Hindlimb muscle (tissue), 1 donor: ENCODE measurements around the gene MAP2K5. TPM values are rescaled to one million over a fixed set of nuclear protein-coding genes. Genes with fewer than 3 reads are reported as not detected.

Experiments used
- DNase-seq: peaks from one replicate; pipeline ENCODE4 v3.0.0-alpha.2; 2013
- polyA plus RNA-seq: library from polyadenylated mRNA; unstranded; fragments of 120-200 nt; gene quantifications from one replicate; pipeline ENCODE4 v1.2.1, GENCODE V29; 2013; ENCODE audit not compliant: insufficient read length

Gene MAP2K5
- polyA plus RNA-seq, 1 donor, result 21.1 TPM

DNA sequence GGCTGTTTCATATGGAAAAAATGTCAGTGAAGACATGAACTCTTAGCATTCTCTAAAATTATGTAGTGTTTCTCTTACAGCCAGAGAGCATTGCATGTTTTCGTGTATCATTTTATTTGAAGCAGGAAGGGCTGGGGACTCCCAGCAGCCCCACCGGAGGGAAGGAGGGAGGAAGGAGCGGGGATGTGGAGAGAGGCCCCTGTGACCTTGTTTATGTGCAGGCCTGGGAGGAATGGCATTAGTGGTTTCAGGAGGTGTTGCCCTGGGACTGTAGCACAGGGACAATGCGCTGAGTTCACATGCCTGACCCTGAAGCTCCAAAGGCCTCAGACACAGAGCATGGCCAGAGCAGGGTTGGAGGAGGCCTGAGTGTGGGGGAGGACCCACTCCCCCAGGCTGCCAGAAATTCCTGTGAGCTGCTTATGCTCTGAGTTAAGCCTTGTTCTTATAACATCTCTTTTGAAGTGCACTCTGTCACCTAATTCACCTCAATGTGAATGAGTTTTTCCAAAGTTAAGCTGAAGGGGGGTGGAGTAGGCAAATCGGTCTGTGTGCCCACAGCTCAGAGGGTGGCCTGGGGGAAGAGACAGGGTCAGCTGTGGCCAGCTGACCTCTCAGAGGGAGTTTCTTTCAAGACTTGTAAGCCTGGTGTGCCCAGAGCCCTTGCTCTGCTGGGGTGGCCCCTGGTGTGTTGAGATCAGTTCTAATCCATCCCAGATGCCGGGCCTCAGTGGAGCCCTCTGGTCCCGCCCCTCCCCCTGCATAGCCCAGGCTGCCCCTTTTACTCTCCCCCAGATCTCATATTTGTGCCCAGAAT is 301.3 kb downstream of the MAP2K5 start:
- no peak for DNase-seq

DNA sequence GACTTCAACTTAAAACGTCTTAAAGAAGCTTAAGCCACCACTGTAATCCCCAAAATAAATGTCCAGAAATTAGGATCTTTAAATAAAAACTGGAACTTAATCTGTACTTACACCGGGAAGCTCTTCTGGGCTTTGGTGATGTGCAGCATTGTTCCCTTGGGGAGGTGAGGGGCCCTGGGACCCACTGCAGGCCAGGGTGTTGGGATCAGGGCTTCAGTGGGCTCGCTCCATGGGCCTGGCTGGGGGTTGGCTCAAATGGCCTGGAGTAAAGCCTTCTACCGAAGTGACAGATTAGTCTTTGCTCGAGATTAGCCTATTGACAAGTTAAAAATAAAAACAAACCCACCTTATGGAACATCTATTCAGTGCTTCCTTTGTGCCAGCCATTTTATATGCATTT is 303.5 kb downstream of the MAP2K5 start:
- no peak for DNase-seq

DNA sequence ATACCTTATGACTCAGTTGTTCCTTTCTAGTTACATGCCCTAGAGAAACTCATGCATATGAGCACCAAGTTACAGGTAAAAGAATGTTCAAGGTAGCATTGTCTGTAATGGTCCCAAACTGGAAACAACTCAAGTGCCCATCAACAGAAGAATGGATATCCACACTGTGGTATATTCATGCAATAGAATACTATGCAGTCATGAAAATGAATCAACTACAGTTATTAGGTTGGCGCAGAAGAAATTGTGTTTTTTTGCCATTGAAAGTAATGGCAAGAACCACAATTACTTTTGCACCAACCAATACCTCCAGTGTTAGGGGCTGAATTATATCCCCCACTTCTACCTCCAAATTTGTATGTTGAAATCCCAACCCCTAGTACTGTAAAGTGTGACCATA is 307.0 kb downstream of the MAP2K5 start:
- no peak for DNase-seq

DNA sequence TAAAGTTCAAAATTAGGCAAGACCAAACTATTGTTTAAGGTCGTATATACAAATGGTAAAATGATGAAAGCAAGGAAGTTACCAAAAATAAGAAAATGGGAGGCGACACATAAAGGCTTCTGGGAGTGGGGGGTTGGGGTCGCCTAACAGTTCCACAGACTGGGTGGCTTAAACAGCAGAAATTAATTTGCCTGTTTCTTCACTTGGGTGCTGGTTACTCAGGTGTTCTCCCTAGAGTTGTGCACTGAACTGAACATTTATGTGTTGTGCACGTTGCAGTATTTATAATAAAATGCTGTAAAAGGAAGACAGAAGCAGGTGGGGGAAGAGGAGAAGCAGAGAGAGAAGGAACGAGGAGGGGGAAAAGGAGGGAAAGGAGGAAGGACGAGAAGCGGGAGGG is 307.8 kb downstream of the MAP2K5 start:
- DNase-seq, result no peak

DNA sequence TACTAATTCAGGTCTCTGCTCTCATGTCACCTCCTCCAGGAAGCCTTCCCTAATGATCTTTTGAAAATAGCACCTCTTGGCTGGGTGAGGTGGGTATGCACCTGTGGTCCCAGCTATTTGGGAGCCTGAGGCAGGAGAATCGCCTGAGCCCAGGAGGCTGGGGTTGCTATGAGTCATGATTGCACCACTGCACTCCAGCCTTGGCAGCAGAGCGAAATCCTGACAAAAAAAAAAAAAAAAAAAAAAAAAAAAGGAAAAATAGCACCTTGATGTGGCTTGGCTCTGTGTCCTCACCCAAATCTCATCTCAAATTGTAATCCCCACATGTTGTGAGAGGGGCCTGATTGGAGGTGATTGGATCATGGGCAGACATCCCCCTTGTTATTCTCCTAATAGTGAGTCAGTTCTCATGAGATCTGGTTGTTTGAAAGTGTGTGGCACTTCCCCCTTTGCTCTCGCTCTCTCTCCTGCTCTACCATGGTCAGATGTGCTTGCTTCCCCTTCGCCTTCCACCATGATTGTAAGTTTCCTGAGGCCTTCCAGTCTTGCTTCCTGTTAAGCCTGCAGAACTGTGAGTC is 308.6 kb downstream of the MAP2K5 start:
- DNase-seq, result no peak

DNA sequence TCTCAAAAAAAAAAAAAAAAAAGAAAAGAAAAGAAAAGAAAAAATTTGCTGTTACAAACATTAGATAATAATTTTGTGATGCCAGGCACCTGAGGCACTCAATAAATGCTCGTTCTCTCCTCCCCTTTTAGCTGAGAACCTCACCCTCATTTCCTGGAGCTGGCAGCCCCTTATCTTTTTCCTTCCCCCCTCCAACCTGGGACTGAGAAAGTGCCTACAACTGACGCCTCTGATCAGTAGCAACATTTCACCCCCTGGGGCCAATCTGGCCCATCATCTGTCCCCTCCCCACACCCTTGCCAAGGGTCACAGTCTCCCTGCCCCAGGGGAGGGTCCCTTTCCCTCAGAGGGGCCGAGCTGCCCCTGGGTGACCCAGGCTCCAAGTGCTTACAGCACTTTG is 309.9 kb downstream of the MAP2K5 start:
- DNase-seq, result no peak

DNA sequence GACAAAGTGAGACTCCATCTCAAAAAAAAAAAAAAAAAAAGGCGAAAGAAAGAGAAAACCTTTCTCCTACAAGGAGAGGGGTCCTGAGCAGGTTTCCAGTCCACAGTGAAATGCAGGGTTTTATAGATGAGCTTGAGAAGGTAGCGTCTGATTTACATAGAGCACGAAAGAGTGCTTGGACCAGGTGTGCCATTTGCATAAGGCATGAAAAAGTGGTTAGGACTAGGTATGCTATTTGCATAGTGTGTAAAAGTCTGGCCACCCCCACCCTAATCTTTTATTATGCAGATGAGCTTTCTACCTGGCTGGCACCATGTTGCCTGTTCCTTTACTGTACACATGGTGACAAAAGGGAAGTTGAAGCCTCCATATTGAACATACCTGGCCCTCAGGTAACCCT is 311.0 kb downstream of the MAP2K5 start:
- no peak for DNase-seq

DNA sequence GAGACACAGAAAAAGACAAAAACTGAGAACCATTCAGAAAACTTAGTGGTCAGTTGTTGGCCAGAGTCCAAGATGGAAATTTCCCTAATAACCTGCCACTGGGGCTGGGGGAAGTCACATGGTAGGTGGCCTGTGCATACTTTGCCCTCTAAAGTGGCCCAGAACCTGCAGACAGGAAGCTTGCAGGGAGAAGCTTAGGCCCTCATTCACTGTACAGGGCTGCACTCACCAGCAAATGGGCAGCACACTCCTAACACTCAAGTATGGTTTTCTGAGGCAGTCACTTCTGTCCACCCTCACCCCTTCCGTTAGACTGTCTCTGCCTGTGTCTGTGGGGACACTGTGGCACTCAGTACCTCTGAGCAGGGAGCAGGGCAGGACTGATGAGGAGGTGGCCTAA is 311.9 kb downstream of the MAP2K5 start:
- DNase-seq, result no peak

DNA sequence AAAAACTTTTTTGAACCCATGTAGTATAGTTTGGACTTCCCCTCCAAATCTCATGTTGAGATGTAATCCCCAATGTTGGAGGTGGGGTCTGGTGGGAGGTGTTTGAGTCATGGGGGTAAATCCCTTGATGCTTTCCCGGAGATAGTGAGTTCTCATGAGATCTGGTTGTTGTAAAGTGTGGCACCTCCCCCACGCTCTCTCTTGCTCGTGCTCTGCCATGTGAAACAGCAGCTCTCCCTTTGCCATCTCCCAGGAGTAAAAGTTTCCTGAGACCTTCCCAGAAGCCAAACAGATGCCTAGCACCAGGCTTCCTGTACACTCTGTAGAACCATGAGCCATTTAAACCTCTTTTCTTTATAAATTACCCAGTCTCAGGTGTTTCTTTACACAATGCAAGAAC is 313.3 kb downstream of the MAP2K5 start:
- no peak for DNase-seq

Other genes starting within 250 kb of the MAP2K5 start
- gene C15orf61, start 21.6 kb upstream of the MAP2K5 start, polyA plus RNA-seq, result 8.7 TPM